Measurements from ENCODE around the gene APCDD1L.

DNA sequence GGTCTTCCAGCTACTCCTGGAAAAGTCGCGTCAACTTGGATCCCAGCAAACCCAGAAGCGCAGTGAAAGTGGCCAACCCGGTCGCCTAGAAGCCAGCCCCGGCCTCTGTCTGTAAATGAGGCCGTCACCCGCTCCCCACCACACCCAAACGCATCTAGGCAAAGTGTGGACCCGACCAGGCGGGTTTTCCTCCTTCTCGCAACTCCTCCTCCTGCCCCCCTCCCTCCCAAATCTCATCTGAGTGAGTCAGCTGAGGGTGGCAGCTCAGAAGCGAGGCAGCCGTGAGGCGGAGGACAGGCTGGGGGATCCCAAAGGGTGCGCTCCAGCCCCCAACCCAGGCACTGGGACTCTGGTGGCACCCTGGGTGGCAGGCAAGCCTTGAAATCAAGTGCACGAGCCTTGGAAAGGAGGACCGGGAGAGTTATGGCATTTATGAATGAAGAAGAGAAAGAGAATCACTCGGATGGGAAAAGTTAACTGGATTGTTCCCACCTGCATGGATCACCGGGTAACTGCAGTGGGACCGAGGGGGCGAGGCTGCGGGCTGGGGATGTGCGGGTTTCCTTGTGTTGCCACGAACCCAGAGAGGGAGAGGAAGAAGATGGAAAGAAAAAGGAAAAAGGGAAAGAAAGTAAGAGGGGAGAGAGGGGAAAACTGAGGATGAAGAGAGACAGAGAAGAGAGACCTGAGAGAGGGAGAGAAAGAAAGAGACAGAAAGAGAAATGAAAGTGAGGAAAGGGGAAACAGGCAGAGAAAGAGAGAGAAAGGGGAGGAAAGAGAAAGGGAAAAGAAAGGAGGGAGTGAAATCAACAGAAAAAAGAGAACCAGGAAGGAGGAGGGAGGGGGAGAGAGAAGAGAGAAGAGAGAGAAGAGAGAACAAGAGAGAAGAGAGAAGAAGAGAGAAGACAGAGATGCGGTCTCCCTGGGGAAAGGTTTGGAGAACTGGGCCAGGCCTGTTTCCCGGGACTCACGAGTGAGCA lies at the start of gene APCDD1L:
- TF ChIP-seq POLR2AphosphoS5 (IDR thresholded peaks at IDR 0.05): no peak
- TF ChIP-seq, protein P1, sequence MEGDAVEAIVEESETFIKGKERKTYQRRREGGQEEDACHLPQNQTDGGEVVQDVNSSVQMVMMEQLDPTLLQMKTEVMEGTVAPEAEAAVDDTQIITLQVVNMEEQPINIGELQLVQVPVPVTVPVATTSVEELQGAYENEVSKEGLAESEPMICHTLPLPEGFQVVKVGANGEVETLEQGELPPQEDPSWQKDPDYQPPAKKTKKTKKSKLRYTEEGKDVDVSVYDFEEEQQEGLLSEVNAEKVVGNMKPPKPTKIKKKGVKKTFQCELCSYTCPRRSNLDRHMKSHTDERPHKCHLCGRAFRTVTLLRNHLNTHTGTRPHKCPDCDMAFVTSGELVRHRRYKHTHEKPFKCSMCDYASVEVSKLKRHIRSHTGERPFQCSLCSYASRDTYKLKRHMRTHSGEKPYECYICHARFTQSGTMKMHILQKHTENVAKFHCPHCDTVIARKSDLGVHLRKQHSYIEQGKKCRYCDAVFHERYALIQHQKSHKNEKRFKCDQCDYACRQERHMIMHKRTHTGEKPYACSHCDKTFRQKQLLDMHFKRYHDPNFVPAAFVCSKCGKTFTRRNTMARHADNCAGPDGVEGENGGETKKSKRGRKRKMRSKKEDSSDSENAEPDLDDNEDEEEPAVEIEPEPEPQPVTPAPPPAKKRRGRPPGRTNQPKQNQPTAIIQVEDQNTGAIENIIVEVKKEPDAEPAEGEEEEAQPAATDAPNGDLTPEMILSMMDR (IDR thresholded peaks at IDR 0.05): no peak
- no peak for TF ChIP-seq POLR2A (IDR thresholded peaks at IDR 0.05)
- TF ChIP-seq EP300 (IDR thresholded peaks at IDR 0.05): no peak

Data from upper lobe of left lung (tissue), 4 donors.